H9 (cell line): ENCODE data around the gene MX2. TPM values are rescaled to one million over a fixed set of nuclear protein-coding genes. Genes with fewer than 3 reads are reported as not detected.

Experiments
- DNase-seq: peaks from one replicate; pipeline ENCODE4 v3.0.0-alpha.2; 2017
- H2AFZ ChIP-seq: one replicate; pipeline ENCODE4 v1.6.1; 2013; ENCODE audit warnings: mild to moderate bottlenecking, low read length, control low read depth, moderate library complexity
- H2AK5ac ChIP-seq: 2 replicates; pipeline ENCODE4 v1.6.1; 2013; ENCODE audit warnings: low read length, control low read depth, mixed read lengths; ENCODE audit not compliant: insufficient read length
- H2BK120ac ChIP-seq: one replicate; pipeline ENCODE4 v1.6.1; 2013; ENCODE audit warnings: low read depth, mild to moderate bottlenecking, low read length, control low read depth, inconsistent platforms; ENCODE audit not compliant: poor library complexity, severe bottlenecking
- H2BK12ac ChIP-seq: 2 replicates; pipeline ENCODE4 v1.6.1; 2013; ENCODE audit warnings: low read length, control low read depth, mixed read lengths, low read depth; ENCODE audit not compliant: insufficient read length
- H2BK15ac ChIP-seq: 2 replicates; pipeline ENCODE4 v1.6.1; 2013; ENCODE audit warnings: low read depth, low read length, control low read depth
- H2BK20ac ChIP-seq: one replicate; pipeline ENCODE4 v1.6.1; 2013; ENCODE audit warnings: low read depth, mild to moderate bottlenecking, low read length, control low read depth, inconsistent platforms; ENCODE audit not compliant: poor library complexity, severe bottlenecking
- H2BK5ac ChIP-seq: 2 replicates; pipeline ENCODE4 v1.6.1; 2013; ENCODE audit warnings: low read length, control low read depth, mixed read lengths; ENCODE audit not compliant: insufficient read length
- H3K14ac ChIP-seq: 2 replicates; pipeline ENCODE4 v1.6.1; 2013; ENCODE audit warnings: low read length, control low read depth; ENCODE audit not compliant: insufficient read depth
- H3K18ac ChIP-seq: 2 replicates; pipeline ENCODE4 v1.6.1; 2013; ENCODE audit warnings: low read depth, mild to moderate bottlenecking, mixed read lengths, low read length, control low read depth; ENCODE audit not compliant: insufficient read length
- H3K23ac ChIP-seq: 2 replicates; pipeline ENCODE4 v1.6.1; 2013; ENCODE audit warnings: low read length, control low read depth, mixed read lengths, low read depth; ENCODE audit not compliant: insufficient read length
- H3K23me2 ChIP-seq: 2 replicates; pipeline ENCODE4 v1.6.1; 2013; ENCODE audit warnings: low read depth, mild to moderate bottlenecking, mixed read lengths, low read length, control low read depth; ENCODE audit not compliant: insufficient read length, poor library complexity, severe bottlenecking
- H3K27ac ChIP-seq: 2 replicates; pipeline ENCODE4 v1.5.1; 2013; ENCODE audit warnings: low read length, control low read depth, mixed read lengths, low read depth; ENCODE audit not compliant: insufficient read length
- H3K27me3 ChIP-seq: 2 replicates; pipeline ENCODE4 v1.6.1; 2013; ENCODE audit warnings: low read length, control low read depth, inconsistent platforms; ENCODE audit not compliant: insufficient read depth
- H3K4ac ChIP-seq: 2 replicates; pipeline ENCODE4 v1.6.1; 2013; ENCODE audit warnings: low read depth, mild to moderate bottlenecking, control low read depth, inconsistent platforms, low read length, moderate library complexity
- H3K4me1 ChIP-seq: 2 replicates; pipeline ENCODE4 v1.6.1; 2013; ENCODE audit warnings: low read length, control low read depth, inconsistent platforms; ENCODE audit not compliant: insufficient read depth
- H3K4me2 ChIP-seq: 2 replicates; pipeline ENCODE4 v1.6.1; 2013; ENCODE audit warnings: low read length, control low read depth, mixed read lengths; ENCODE audit not compliant: insufficient read length, insufficient read depth
- H3K56ac ChIP-seq: 2 replicates; pipeline ENCODE4 v1.6.1; 2013; ENCODE audit warnings: low read depth, mild to moderate bottlenecking, mixed read lengths, low read length, control low read depth; ENCODE audit not compliant: insufficient read length
- H3K79me1 ChIP-seq: 2 replicates; pipeline ENCODE4 v1.6.1; 2013; ENCODE audit warnings: low read depth, mild to moderate bottlenecking, moderate library complexity, low read length, control low read depth, inconsistent platforms; ENCODE audit not compliant: insufficient read depth, poor library complexity, severe bottlenecking
- H3K79me2 ChIP-seq: 2 replicates; pipeline ENCODE4 v1.6.1; 2013; ENCODE audit warnings: low read length, control low read depth, inconsistent platforms; ENCODE audit not compliant: insufficient read depth
- H3K9ac ChIP-seq: 2 replicates; pipeline ENCODE4 v1.6.1; 2013; ENCODE audit warnings: low read length, control low read depth, mixed read lengths; ENCODE audit not compliant: insufficient read length; ENCODE audit errors: extremely low read depth
- H3K9me3 ChIP-seq: one replicate; pipeline ENCODE4 v1.6.1; 2013; ENCODE audit warnings: low read depth, low read length, inconsistent platforms; ENCODE audit not compliant: control insufficient read depth
- H3T11ph ChIP-seq: one replicate; pipeline ENCODE4 v1.6.1; 2013; ENCODE audit warnings: mild to moderate bottlenecking, low read length, control low read depth, inconsistent platforms
- H4K20me1 ChIP-seq: one replicate; pipeline ENCODE4 v1.6.1; 2013; ENCODE audit not compliant: control insufficient read depth, insufficient read length, insufficient read depth
- H4K5ac ChIP-seq: 2 replicates; pipeline ENCODE4 v1.6.1; 2013; ENCODE audit warnings: low read depth, mild to moderate bottlenecking, mixed read lengths, low read length, control low read depth; ENCODE audit not compliant: insufficient read length
- H4K8ac ChIP-seq: replicated peaks from 2 replicates; pipeline ENCODE4 v1.6.1; 2013; ENCODE audit warnings: low read length, control low read depth, mixed read lengths, low read depth; ENCODE audit not compliant: insufficient read length
- H4K91ac ChIP-seq: 2 replicates; pipeline ENCODE4 v1.6.1; 2013; ENCODE audit warnings: low read depth, mild to moderate bottlenecking, moderate library complexity, mixed read lengths, low read length, control low read depth; ENCODE audit not compliant: insufficient read length
- H3K27ac Mint-ChIP-seq, 3 experiments: 2 replicates in 2 of 3; 3 replicates in 1 of 3; pipeline ENCODE4 v1.8.0; 2020 to 2021; ENCODE audit warnings: mixed read lengths in 3 of 3, mild to moderate bottlenecking in 1 of 3, moderate library complexity in 1 of 3
- H3K27me3 Mint-ChIP-seq: 2 replicates; pipeline ENCODE4 v1.8.0; 2021; ENCODE audit warnings: low read depth, mild to moderate bottlenecking, moderate library complexity, mixed read lengths
- H3K36me3 Mint-ChIP-seq, 3 experiments: 2 replicates in 2 of 3; 3 replicates in 1 of 3; pipeline ENCODE4 v1.8.0; 2020 to 2021; ENCODE audit warnings: low read depth in 3 of 3, mixed read lengths in 3 of 3; ENCODE audit not compliant: insufficient read depth in 1 of 3
- H3K4me1 Mint-ChIP-seq, 2 experiments: 2 replicates each; pipeline ENCODE4 v1.8.0; 2020; ENCODE audit warnings: mixed read lengths in 2 of 2
- H3K4me3 Mint-ChIP-seq, 2 experiments: 2 replicates in 1 of 2; 3 replicates in 1 of 2; pipeline ENCODE4 v1.8.0; 2020 to 2021; ENCODE audit warnings: mild to moderate bottlenecking in 2 of 2, mixed read lengths in 2 of 2, moderate library complexity in 1 of 2
- H3K9me3 Mint-ChIP-seq, 2 experiments: 2 replicates in 1 of 2; 3 replicates in 1 of 2; pipeline ENCODE4 v1.8.0; 2020; ENCODE audit warnings: mild to moderate bottlenecking in 2 of 2, mixed read lengths in 2 of 2, moderate library complexity in 1 of 2
- WGBS: extraction: QIAGEN DNeasy Blood & Tissue Kit; methylation state at CpG from one replicate; pipeline ENCODE4 v1.1.7; 2013; ENCODE audit warnings: missing lambda C conversion rate, low lambda C conversion rate, mixed read lengths; ENCODE audit not compliant: insufficient read length; ENCODE audit errors: extremely low coverage; 5-methylcytosine and 5-hydroxymethylcytosine counted together
- total RNA-seq: library from RNA; stranded (reverse); gene quantifications from 2 replicates; pipeline ENCODE4 v1.2.1, GENCODE V29; 2021
- TF ChIP-seq, protein P1 (sequence below): fragments of 200-600 bp; sonication (generic); conservative IDR thresholded peaks from 3 replicates; pipeline ENCODE4 v1.8.0; 2021; ENCODE audit warnings: antibody characterized with exemption, mild to moderate bottlenecking

The MX2 gene
- total RNA-seq, 1 experiment from 2014 or later: 1.8 TPM

DNA sequence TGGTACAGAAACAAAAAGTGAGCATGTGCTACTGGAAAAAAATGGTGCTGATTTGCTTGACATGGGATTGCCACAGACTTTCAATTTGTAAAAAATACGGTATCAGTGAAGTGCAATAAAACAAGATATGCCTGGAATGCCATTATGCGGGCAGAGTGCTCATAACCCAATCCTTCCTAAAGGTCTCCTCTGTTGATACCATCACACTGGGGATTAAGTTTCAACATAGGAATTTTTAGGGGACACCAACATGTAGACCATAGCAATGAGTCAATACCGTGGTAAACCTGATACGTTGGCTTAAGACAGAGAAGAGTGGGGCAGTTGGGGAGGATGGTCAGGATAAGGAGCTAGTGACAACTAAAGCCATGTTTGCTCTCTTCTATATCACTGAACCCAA lies 84.8 kb downstream of the MX2 start:
- H3K9me3 ChIP-seq: no peaks in the 10 kb centered on the region

More for the DNA sequence above, 84.8 kb downstream of the MX2 start:
- Histone ChIP-seq H2BK15ac (no peak overlapping the region), H3K9ac (no peak overlapping the region), H4K20me1 (no peaks in the 10 kb centered on the region), H4K5ac (no peak overlapping the region), H3K79me2 (no peaks in the 10 kb centered on the region), H4K8ac (no peak overlapping the region), H2BK5ac (no peak overlapping the region), H2BK20ac (no peak overlapping the region), H3K56ac (no peak overlapping the region), H3T11ph (no peak overlapping the region), H3K79me1 (no peaks in the 10 kb centered on the region), H2BK12ac (no peak overlapping the region), H4K91ac (no peak overlapping the region), H3K23me2 (no peaks in the 10 kb centered on the region), H2AFZ (no peak overlapping the region), H3K4me1 (no peaks in the 10 kb centered on the region), H3K4ac (no peak overlapping the region), H3K4me2 (no peak overlapping the region), H3K27me3 (no peaks in the 10 kb centered on the region), H3K14ac (no peak overlapping the region), H3K23ac (no peak overlapping the region), H2AK5ac (no peak overlapping the region), H2BK120ac (no peak overlapping the region), H3K27ac (no peak overlapping the region), H3K18ac (no peak overlapping the region)
- DNase-seq: no peak
- TF ChIP-seq, protein P1, sequence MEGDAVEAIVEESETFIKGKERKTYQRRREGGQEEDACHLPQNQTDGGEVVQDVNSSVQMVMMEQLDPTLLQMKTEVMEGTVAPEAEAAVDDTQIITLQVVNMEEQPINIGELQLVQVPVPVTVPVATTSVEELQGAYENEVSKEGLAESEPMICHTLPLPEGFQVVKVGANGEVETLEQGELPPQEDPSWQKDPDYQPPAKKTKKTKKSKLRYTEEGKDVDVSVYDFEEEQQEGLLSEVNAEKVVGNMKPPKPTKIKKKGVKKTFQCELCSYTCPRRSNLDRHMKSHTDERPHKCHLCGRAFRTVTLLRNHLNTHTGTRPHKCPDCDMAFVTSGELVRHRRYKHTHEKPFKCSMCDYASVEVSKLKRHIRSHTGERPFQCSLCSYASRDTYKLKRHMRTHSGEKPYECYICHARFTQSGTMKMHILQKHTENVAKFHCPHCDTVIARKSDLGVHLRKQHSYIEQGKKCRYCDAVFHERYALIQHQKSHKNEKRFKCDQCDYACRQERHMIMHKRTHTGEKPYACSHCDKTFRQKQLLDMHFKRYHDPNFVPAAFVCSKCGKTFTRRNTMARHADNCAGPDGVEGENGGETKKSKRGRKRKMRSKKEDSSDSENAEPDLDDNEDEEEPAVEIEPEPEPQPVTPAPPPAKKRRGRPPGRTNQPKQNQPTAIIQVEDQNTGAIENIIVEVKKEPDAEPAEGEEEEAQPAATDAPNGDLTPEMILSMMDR: no peak
- H3K36me3 Mint-ChIP-seq: peaks cover 0 to 11% (median 8%) of the 10 kb centered on the region in 3 experiments; a peak in 4 of 7 replicates
- H3K27me3 Mint-ChIP-seq: no peaks in the 10 kb centered on the region
- no peaks in the 10 kb centered on the region; a peak in 1 of 5 replicates for H3K9me3 Mint-ChIP-seq
- H3K4me1 Mint-ChIP-seq: peaks cover 2 to 7% of the 10 kb centered on the region in 2 experiments; a peak in 2 of 4 replicates
- H3K4me3 Mint-ChIP-seq: no peak overlapping the region
- H3K27ac Mint-ChIP-seq: no peak overlapping the region
- no CpG with 5 or more reads among the region's 4 CpGs for WGBS
